BLaER1 treated with 17β-estradiol and CSF1 and Interleukin-3, amounts not matched to agents 10 nM and 100 nM (cell line): ENCODE data around the gene AVL9.
A peak's percentile ranks its signal among the peaks of the same experiment; 100 is the strongest.
"Not testable (repeated sequence)": the region's sequence is repeated elsewhere in the genome, so short reads cannot be mapped to it uniquely, and the experiment has no call there.

Experiments used
- H3K27ac ChIP-seq, 11 experiments: shearing (Covaris generic); formaldehyde crosslinking; 2 replicates each; pipeline ENCODE4 v1.8.1; 2022
- H3K27me3 ChIP-seq, 11 experiments: shearing (Covaris generic); formaldehyde crosslinking; 2 replicates each; pipeline ENCODE4 v1.8.1; 2022
- H3K36me3 ChIP-seq, 11 experiments: shearing (Covaris generic); formaldehyde crosslinking; 2 replicates each; pipeline ENCODE4 v1.8.1; 2022
- H3K4me1 ChIP-seq, 10 experiments: shearing (Covaris generic); formaldehyde crosslinking; 2 replicates each; pipeline ENCODE4 v1.8.1; 2022
- H3K4me2 ChIP-seq, 11 experiments: shearing (Covaris generic); formaldehyde crosslinking; 2 replicates each; pipeline ENCODE4 v1.8.1; 2022
- H3K4me3 ChIP-seq, 10 experiments: shearing (Covaris generic); formaldehyde crosslinking; 2 replicates each; pipeline ENCODE4 v1.8.1; 2022
- H3K9ac ChIP-seq, 11 experiments: shearing (Covaris generic); formaldehyde crosslinking; 2 replicates each; pipeline ENCODE4 v1.8.1; 2022
- H3K9me3 ChIP-seq, 11 experiments: shearing (Covaris generic); formaldehyde crosslinking; replicated peaks in 1 of 11; 2 replicates each; pipeline ENCODE4 v1.8.1; 2022
- H4K20me1 ChIP-seq, 11 experiments: shearing (Covaris generic); formaldehyde crosslinking; 2 replicates each; pipeline ENCODE4 v1.8.1; 2022
- Cebpa-rat ChIP-seq, 11 experiments: shearing (Covaris generic); IDR thresholded peaks; 2 replicates each; pipeline ENCODE4 v1.8.1; 2022

The AVL9 gene

DNA sequence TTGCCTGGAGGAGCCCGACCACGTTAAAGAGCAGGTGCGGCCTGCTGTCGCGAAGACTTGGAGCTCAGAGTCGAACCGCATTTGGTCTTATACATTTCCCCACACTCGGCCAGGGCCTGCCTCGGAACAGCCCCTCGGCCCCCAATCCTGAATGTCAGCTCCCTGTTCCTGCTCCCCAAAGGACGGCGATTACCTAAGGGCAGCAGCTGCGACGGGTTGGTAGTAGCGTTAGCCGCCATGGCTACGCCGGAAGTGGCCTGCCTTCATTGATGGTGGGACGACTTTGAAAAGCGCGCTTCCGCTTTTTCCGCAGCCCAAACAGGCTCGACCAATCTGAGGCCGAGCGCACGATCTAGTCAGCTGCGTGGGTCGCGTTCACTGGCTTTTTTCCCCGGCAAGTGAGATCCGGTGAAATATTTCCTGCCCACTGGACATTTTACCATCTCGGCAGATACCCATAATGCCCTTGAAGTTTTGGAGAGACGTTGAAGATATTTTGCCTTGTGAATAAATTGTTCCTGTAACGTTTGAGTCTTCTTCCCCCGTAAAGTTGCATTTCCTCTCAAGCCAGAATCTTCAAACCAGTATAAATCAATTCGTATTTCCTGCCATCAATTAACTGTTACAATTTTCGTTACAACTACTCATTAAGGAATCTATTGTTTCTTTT lies 5.0 kb upstream of the AVL9 start, which contains the start of gene LSM5:
Gene LSM5, minus strand, starts transcription at position 254 of the 670 bp plus-strand sequence. Its CDS starts 15 bp downstream, at position 239.
- Histone ChIP-seq H3K9ac (peak within 1 kb of the TSS; percentile 84 to 93 (median 91)), H3K36me3 (peaks cover 20 to 38% (median 36%) of the 10 kb centered on the region in 11 experiments), H3K9me3 (no peaks in the 10 kb centered on the region), H3K4me2 (peak within 1 kb of the TSS; percentile 81 to 98 (median 92)), H3K27me3 (no peaks in the 10 kb centered on the region), H3K4me1 (peaks cover 17 to 30% (median 23%) of the 10 kb centered on the region in 10 experiments), H3K4me3 (peak within 1 kb of the TSS; percentile 73 to 90 (median 82)), H3K27ac (peak within 1 kb of the TSS; percentile 84 to 95 (median 90)), H4K20me1 (no peaks in the 10 kb centered on the region)
- TF ChIP-seq Cebpa-rat (IDR thresholded peaks at IDR 0.05) = no peak

GRCh38 chr7:32494946-32495297 lies 367 bp upstream of the AVL9 start:
- no peak for TF ChIP-seq Cebpa-rat (IDR thresholded peaks at IDR 0.05)
- Histone ChIP-seq H3K27ac (peak overlapping the region; percentile 42 to 100 (median 63); a peak in 20 of 22 replicates), H3K4me3 (peak overlapping the region; percentile 69 to 97 (median 86))

GRCh38 chr7:32496052-32496813 lies 944 bp downstream of the AVL9 start:
- peaks cover 13 to 33% (median 24%) of the 10 kb centered on the region in 11 experiments; a peak in 17 of 22 replicates for H3K36me3 ChIP-seq
- peaks cover 5 to 25% (median 16%) of the 10 kb centered on the region in 11 experiments; a peak in 15 of 22 replicates for H3K9me3 ChIP-seq
- no peaks in the 10 kb centered on the region for H3K27me3 ChIP-seq
- peak overlapping the region; percentile 73 to 97 (median 87) for H3K4me3 ChIP-seq
- peaks cover 0 to 37% (median 10%) of the 10 kb centered on the region in 11 experiments; a peak in 11 of 22 replicates for H4K20me1 ChIP-seq
- peak overlapping the region; percentile 80 to 96 (median 88) for H3K4me2 ChIP-seq
- H3K4me1 ChIP-seq = peaks cover 14 to 40% (median 31%) of the 10 kb centered on the region in 10 experiments
- peak overlapping the region; percentile 97 to 100 (median 100); a peak in 21 of 22 replicates for H3K27ac ChIP-seq
- no peak for TF ChIP-seq Cebpa-rat (IDR thresholded peaks at IDR 0.05)
- H3K9ac ChIP-seq = peak overlapping the region; percentile 95 to 100 (median 100)

More at GRCh38 chr7:32494946-32495297, 367 bp upstream of the AVL9 start:
- Histone ChIP-seq H3K4me1 (peaks cover 14 to 30% (median 22%) of the 10 kb centered on the region in 10 experiments), H3K9ac (peak overlapping the region; percentile 60 to 100 (median 82); a peak in 21 of 22 replicates), H3K4me2 (peak overlapping the region; percentile 64 to 90 (median 80)), H3K27me3 (no peaks in the 10 kb centered on the region), H3K9me3 (peaks cover 5 to 24% (median 13%) of the 10 kb centered on the region in 11 experiments; a peak in 15 of 22 replicates), H4K20me1 (peaks cover 0 to 25% (median 0%) of the 10 kb centered on the region in 11 experiments; a peak in 7 of 22 replicates), H3K36me3 (peaks cover 13 to 31% (median 23%) of the 10 kb centered on the region in 11 experiments; a peak in 17 of 22 replicates)

DNA sequence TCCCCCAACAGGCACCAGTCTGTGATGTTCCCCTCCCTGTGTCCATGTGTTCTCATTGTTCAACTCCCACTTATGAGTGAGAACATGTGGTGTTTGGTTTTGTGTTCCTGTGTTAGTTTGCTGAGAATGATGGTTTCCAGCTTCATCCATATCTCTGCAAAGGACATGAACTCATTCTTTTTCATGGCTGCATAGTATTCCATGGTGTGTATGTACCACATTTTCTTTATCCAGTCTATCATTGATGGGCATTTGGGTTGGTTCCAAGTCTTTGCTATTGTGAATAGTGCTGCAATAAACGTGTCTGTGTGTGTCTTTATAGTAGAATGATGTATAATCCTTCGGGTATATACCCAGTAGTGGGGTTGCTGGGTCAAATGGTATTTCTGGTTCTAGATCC lies 4.5 kb downstream of the AVL9 start:
- Histone ChIP-seq H3K36me3 (peaks cover 13 to 48% (median 35%) of the 10 kb centered on the region in 11 experiments; a peak in 20 of 22 replicates), H3K27ac (peak overlapping the region in 3 of 11 experiments; percentile 82 to 86 (median 86); a peak in 4 of 22 replicates), H3K9me3 (peaks cover 5 to 40% (median 24%) of the 10 kb centered on the region in 11 experiments; a peak in 15 of 22 replicates), H3K4me1 (peaks cover 20 to 56% (median 34%) of the 10 kb centered on the region in 10 experiments), H3K4me2 (peak overlapping the region in 2 of 11 experiments; percentile 61 to 74; a peak in 3 of 22 replicates), H4K20me1 (peaks cover 0 to 73% (median 31%) of the 10 kb centered on the region in 11 experiments; a peak in 13 of 22 replicates)
- H3K9ac ChIP-seq, H3K27me3 ChIP-seq, H3K4me3 ChIP-seq: not testable (repeated sequence)

DNA sequence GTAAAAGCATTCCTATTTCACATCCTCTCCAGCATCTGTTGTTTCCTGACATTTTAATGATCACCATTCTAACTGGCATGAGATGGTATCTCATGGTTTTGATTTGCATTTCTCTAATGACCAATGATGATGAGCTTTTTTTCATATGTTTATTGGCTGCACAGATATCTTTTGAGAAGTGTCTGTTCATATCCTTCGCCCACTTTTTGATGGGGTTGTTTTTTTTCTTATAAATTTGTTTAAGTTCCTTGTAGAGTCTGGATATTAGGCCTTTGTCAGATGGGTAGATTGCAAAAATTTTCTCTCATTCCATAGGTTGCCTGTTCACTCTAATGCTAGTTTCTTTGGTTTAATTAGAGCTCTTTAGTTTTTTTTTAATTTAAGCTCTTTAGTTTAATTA lies 4.9 kb downstream of the AVL9 start:
- peaks cover 19 to 56% (median 34%) of the 10 kb centered on the region in 10 experiments for H3K4me1 ChIP-seq
- H3K4me2 ChIP-seq = peak overlapping the region in 8 of 11 experiments; percentile 45 to 91 (median 70); a peak in 14 of 22 replicates
- H3K4me3 ChIP-seq, H3K27me3 ChIP-seq: not testable (repeated sequence)
- H3K9me3 ChIP-seq = peaks cover 5 to 45% (median 24%) of the 10 kb centered on the region in 11 experiments; a peak in 15 of 22 replicates
- H3K36me3 ChIP-seq = peaks cover 13 to 51% (median 38%) of the 10 kb centered on the region in 11 experiments; a peak in 20 of 22 replicates
- H4K20me1 ChIP-seq = peaks cover 0 to 77% (median 31%) of the 10 kb centered on the region in 11 experiments; a peak in 13 of 22 replicates
- peak overlapping the region in 10 of 11 experiments; percentile 62 to 86 (median 74); a peak in 20 of 22 replicates for H3K27ac ChIP-seq
- peak overlapping the region in 4 of 11 experiments; percentile 36 to 74 (median 64); a peak in 7 of 22 replicates for H3K9ac ChIP-seq

- Histone ChIP-seq H3K36me3 (peaks cover 13 to 51% (median 38%) of the 10 kb centered on the region in 11 experiments; a peak in 20 of 22 replicates), H3K4me3 (peak overlapping the region in 4 of 10 experiments; percentile 2 to 25 (median 12); a peak in 4 of 20 replicates)
- peak in 1 of 11 experiments; percentile 31; a peak in 2 of 22 replicates for TF ChIP-seq Cebpa-rat (IDR thresholded peaks at IDR 0.05)
Observed at GRCh38 chr7:32500922-32501341, 5.6 kb downstream of the AVL9 start.

GRCh38 chr7:32501522-32501921 lies 6.2 kb downstream of the AVL9 start:
- Histone ChIP-seq H4K20me1 (peaks cover 0 to 86% (median 35%) of the 10 kb centered on the region in 11 experiments; a peak in 13 of 22 replicates), H3K36me3 (peaks cover 17 to 55% (median 42%) of the 10 kb centered on the region in 11 experiments; a peak in 21 of 22 replicates), H3K4me2 (peak overlapping the region; percentile 0 to 91 (median 61); a peak in 18 of 22 replicates), H3K27me3 (no peaks in the 10 kb centered on the region), H3K9ac (peak overlapping the region in 10 of 11 experiments; percentile 28 to 74 (median 60); a peak in 16 of 22 replicates), H3K4me3 (peak overlapping the region in 4 of 10 experiments; percentile 2 to 51 (median 14); a peak in 4 of 20 replicates), H3K9me3 (peaks cover 5 to 49% (median 27%) of the 10 kb centered on the region in 11 experiments; a peak in 18 of 22 replicates), H3K4me1 (peaks cover 16 to 59% (median 33%) of the 10 kb centered on the region in 10 experiments), H3K27ac (peak overlapping the region; percentile 28 to 86 (median 74); a peak in 21 of 22 replicates)
- TF ChIP-seq Cebpa-rat (IDR thresholded peaks at IDR 0.05) = no peak

More at GRCh38 chr7:32500922-32501341, 5.6 kb downstream of the AVL9 start:
- Histone ChIP-seq H3K9me3 (peaks cover 5 to 46% (median 24%) of the 10 kb centered on the region in 11 experiments; a peak in 15 of 22 replicates), H3K27me3 (no peaks in the 10 kb centered on the region), H3K9ac (peak overlapping the region in 10 of 11 experiments; percentile 17 to 74 (median 60); a peak in 17 of 22 replicates), H3K4me1 (peaks cover 19 to 56% (median 34%) of the 10 kb centered on the region in 10 experiments), H3K4me2 (peak overlapping the region; percentile 0 to 91 (median 61); a peak in 19 of 22 replicates), H3K27ac (peak overlapping the region; percentile 28 to 86 (median 74); a peak in 21 of 22 replicates), H4K20me1 (peaks cover 0 to 84% (median 31%) of the 10 kb centered on the region in 11 experiments; a peak in 13 of 22 replicates)
